Activated CD8-positive, alpha-beta T cell treated with anti-CD3 and anti-CD28 coated beads, Interleukin-2, amount 10 ng/mL, durations not matched to agents 7 days and 5 days (primary cell): ENCODE data around the gene FYCO1. TPM values are rescaled to one million over a fixed set of nuclear protein-coding genes. Genes with fewer than 3 reads are reported as not detected.

Experiments used
- ATAC-seq: fragments of 150-1000 bp; cut with Tn5 transposase; one replicate; pipeline ENCODE4 v1.10.0; 2021; ENCODE audit warnings: moderate library complexity
- CTCF ChIA-PET: fragments of 350-600 bp; sonication (Branson Sonifier 250); formaldehyde crosslinking; loops from one replicate; lab custom pipeline; 2021; ENCODE audit warnings: antibody characterized with exemption; lab: Charles Lee
- POLR2A ChIA-PET: fragments of 350-600 bp; sonication (Branson Sonifier 250); formaldehyde crosslinking; loops from one replicate; lab custom pipeline; 2021; ENCODE audit warnings: antibody characterized with exemption; lab: Charles Lee
- DNase-seq: peaks from one replicate; pipeline ENCODE4 v3.0.0-alpha.2; 2020
- H3K27ac Mint-ChIP-seq: one replicate; pipeline ENCODE4 v1.8.0; 2021; ENCODE audit warnings: mild to moderate bottlenecking, mixed read lengths
- H3K27me3 Mint-ChIP-seq: one replicate; pipeline ENCODE4 v1.8.0; 2021; ENCODE audit warnings: low read depth, mixed read lengths
- H3K36me3 Mint-ChIP-seq: one replicate; pipeline ENCODE4 v1.8.0; 2021; ENCODE audit warnings: low read depth, mixed read lengths
- H3K4me1 Mint-ChIP-seq: one replicate; pipeline ENCODE4 v1.8.0; 2021; ENCODE audit warnings: low read depth, mixed read lengths
- H3K4me3 Mint-ChIP-seq: one replicate; pipeline ENCODE4 v1.8.0; 2021; ENCODE audit warnings: mild to moderate bottlenecking, mixed read lengths
- H3K9me3 Mint-ChIP-seq: one replicate; pipeline ENCODE4 v1.8.0; 2022; ENCODE audit warnings: mixed read lengths; ENCODE audit not compliant: insufficient read depth
- total RNA-seq, 2 experiments: library from RNA; stranded (reverse); gene quantifications; one replicate each; pipeline ENCODE4 v1.2.3, GENCODE V29; 2021

Gene FYCO1
- total RNA-seq, 2 experiments from 2014 or later = 16.6 to 19.5 TPM

GRCh38 chr3:45942051-45942825, 53.4 kb downstream of the FYCO1 start:
- H3K27me3 Mint-ChIP-seq = no peaks in the 10 kb centered on the region
- ChIA-PET POLR2A (interaction anchor here (1.1 to 1.3 kb wide), 4 partner anchors 8 to 127 kb away, joined by 3 to 6 read pairs (median 4); no protein-coding TSS in a partner anchor), CTCF (interaction anchor here (1.0 to 8.4 kb wide), 12 partner anchors 8 to 436 kb away, joined by 3 to 389 read pairs (median 4); no protein-coding TSS in a partner anchor)
- peaks cover 81% of the 10 kb centered on the region for H3K36me3 Mint-ChIP-seq
- H3K4me3 Mint-ChIP-seq = no peak overlapping the region
- H3K4me1 Mint-ChIP-seq = peaks cover 93% of the 10 kb centered on the region
- DNase-seq (no peak), ATAC-seq (no peak)
- peak overlapping the region; percentile 84 for H3K27ac Mint-ChIP-seq
- H3K9me3 Mint-ChIP-seq = peaks cover 6% of the 10 kb centered on the region

- ATAC-seq = no peak
- ChIA-PET POLR2A (interaction anchor here (1.3 to 1.6 kb wide), 2 partner anchors 10 to 41 kb away, joined by 3 to 4 read pairs; no protein-coding TSS in a partner anchor), CTCF (interaction anchor here (1.0 to 8.4 kb wide), 8 partner anchors 10 to 437 kb away, joined by 3 to 389 read pairs (median 19); partner anchors contain the start of genes CCR5 and FYCO1)
- peaks cover 78% of the 10 kb centered on the region for H3K36me3 Mint-ChIP-seq
- H3K27ac Mint-ChIP-seq = peak overlapping the region; percentile 30
- peaks cover 82% of the 10 kb centered on the region for H3K4me1 Mint-ChIP-seq
- H3K4me3 Mint-ChIP-seq = no peak overlapping the region
- DNase-seq = no peak
- H3K27me3 Mint-ChIP-seq = no peaks in the 10 kb centered on the region
- H3K9me3 Mint-ChIP-seq = peaks cover 6% of the 10 kb centered on the region
Observed at GRCh38 chr3:45940781-45941365, 54.8 kb downstream of the FYCO1 start.

- ChIA-PET POLR2A (interaction anchor here (1.6 kb wide), 1 partner anchor 41 kb away, joined by 3 read pairs; no protein-coding TSS in a partner anchor), CTCF (interaction anchor here (1.0 to 8.4 kb wide), 17 partner anchors 11 to 438 kb away, joined by 3 to 389 read pairs (median 14); partner anchors contain the start of genes CCR1, CCR5 and FYCO1)
- peaks cover 6% of the 10 kb centered on the region for H3K9me3 Mint-ChIP-seq
- H3K27me3 Mint-ChIP-seq = no peaks in the 10 kb centered on the region
- no peak for DNase-seq
- peak overlapping the region; percentile 30 for H3K27ac Mint-ChIP-seq
- no peak overlapping the region for H3K4me3 Mint-ChIP-seq
- ATAC-seq = no peak
- peaks cover 77% of the 10 kb centered on the region for H3K36me3 Mint-ChIP-seq
- H3K4me1 Mint-ChIP-seq = peaks cover 75% of the 10 kb centered on the region
Observed at GRCh38 chr3:45940004-45940780, 55.4 kb downstream of the FYCO1 start.

GRCh38 chr3:45939341-45939771, 56.3 kb downstream of the FYCO1 start:
- Mint-ChIP-seq H3K4me3 (no peak overlapping the region), H3K9me3 (peaks cover 6% of the 10 kb centered on the region), H3K27me3 (no peaks in the 10 kb centered on the region), H3K36me3 (peaks cover 77% of the 10 kb centered on the region), H3K27ac (peak overlapping the region; percentile 60), H3K4me1 (peaks cover 66% of the 10 kb centered on the region)
- DNase-seq (no peak), ATAC-seq (no peak)
- ChIA-PET POLR2A (interaction anchor here (0.6 to 1.6 kb wide), 5 partner anchors 15 to 267 kb away, joined by 3 to 4 read pairs (median 3); no protein-coding TSS in a partner anchor), CTCF (interaction anchor here (0.6 to 8.4 kb wide), 40 partner anchors 9 to 904 kb away, joined by 3 to 389 read pairs (median 6); partner anchors contain the start of genes CCR1, CCR5, FYCO1 and LZTFL1)

GRCh38 chr3:45938864-45939263, 56.8 kb downstream of the FYCO1 start:
- H3K9me3 Mint-ChIP-seq = peaks cover 6% of the 10 kb centered on the region
- H3K36me3 Mint-ChIP-seq = peaks cover 81% of the 10 kb centered on the region
- peak overlapping the region; percentile 56 for H3K27ac Mint-ChIP-seq
- CTCF ChIA-PET = interaction anchor here (0.6 to 8.4 kb wide), 47 partner anchors 9 to 904 kb away, joined by 3 to 389 read pairs (median 5); partner anchors contain the start of genes CCR1, CCR5, FYCO1 and LZTFL1
- POLR2A ChIA-PET = interaction anchor here (0.6 to 1.0 kb wide), 4 partner anchors 14 to 268 kb away, joined by 3 to 4 read pairs (median 3); no protein-coding TSS in a partner anchor
- peak; percentile 75 for ATAC-seq
- H3K27me3 Mint-ChIP-seq = no peaks in the 10 kb centered on the region
- peaks cover 65% of the 10 kb centered on the region for H3K4me1 Mint-ChIP-seq
- DNase-seq = peak; percentile 94
- H3K4me3 Mint-ChIP-seq = no peak overlapping the region

- Mint-ChIP-seq H3K27ac (no peak overlapping the region), H3K4me1 (peaks cover 56% of the 10 kb centered on the region), H3K36me3 (peaks cover 81% of the 10 kb centered on the region), H3K27me3 (no peaks in the 10 kb centered on the region), H3K9me3 (peaks cover 6% of the 10 kb centered on the region), H3K4me3 (no peak overlapping the region)
- CTCF ChIA-PET = interaction anchor here (0.6 to 8.4 kb wide), 34 partner anchors 8 to 903 kb away, joined by 3 to 389 read pairs (median 6); partner anchors contain the start of genes CCR1, CCR5 and FYCO1
- ATAC-seq (no peak), DNase-seq (no peak)
- POLR2A ChIA-PET = no interaction called here
Observed at GRCh38 chr3:45938043-45938435, 57.6 kb downstream of the FYCO1 start.

- Mint-ChIP-seq H3K4me1 (peaks cover 50% of the 10 kb centered on the region), H3K9me3 (peaks cover 6% of the 10 kb centered on the region), H3K27ac (no peak overlapping the region), H3K4me3 (no peak overlapping the region), H3K27me3 (no peaks in the 10 kb centered on the region), H3K36me3 (peaks cover 83% of the 10 kb centered on the region)
- POLR2A ChIA-PET = interaction anchor here (0.6 kb wide), 1 partner anchor 430 kb away, joined by 3 read pairs; no protein-coding TSS in a partner anchor
- CTCF ChIA-PET = interaction anchor here (0.9 to 8.4 kb wide), 10 partner anchors 56 to 270 kb away, joined by 3 to 389 read pairs (median 4); partner anchors contain the start of genes CCR1 and FYCO1
- ATAC-seq (no peak), DNase-seq (no peak)
Observed at GRCh38 chr3:45937206-45938042, 58.2 kb downstream of the FYCO1 start.

- ATAC-seq (no peak), DNase-seq (no peak)
- H3K36me3 Mint-ChIP-seq = peaks cover 80% of the 10 kb centered on the region
- H3K9me3 Mint-ChIP-seq = peaks cover 6% of the 10 kb centered on the region
- H3K27ac Mint-ChIP-seq = no peak overlapping the region
- ChIA-PET CTCF (interaction anchor here (0.9 to 8.4 kb wide), 4 partner anchors 58 to 151 kb away, joined by 3 to 389 read pairs (median 16); partner anchors contain the start of gene FYCO1), POLR2A (no interaction called here)
- H3K4me3 Mint-ChIP-seq = no peak overlapping the region
- H3K27me3 Mint-ChIP-seq = no peaks in the 10 kb centered on the region
- peaks cover 41% of the 10 kb centered on the region for H3K4me1 Mint-ChIP-seq
Observed at GRCh38 chr3:45936261-45936660, 59.4 kb downstream of the FYCO1 start.

GRCh38 chr3:45933591-45933990, 62.0 kb downstream of the FYCO1 start:
- H3K27me3 Mint-ChIP-seq = no peaks in the 10 kb centered on the region
- CTCF ChIA-PET = interaction anchor here (0.9 to 8.1 kb wide), 4 partner anchors 10 to 173 kb away, joined by 3 to 87 read pairs (median 6); partner anchors contain the start of gene CXCR6
- H3K27ac Mint-ChIP-seq = no peak overlapping the region
- no peak for DNase-seq
- no peak overlapping the region for H3K4me3 Mint-ChIP-seq
- POLR2A ChIA-PET = no interaction called here
- H3K4me1 Mint-ChIP-seq = peaks cover 20% of the 10 kb centered on the region
- peaks cover 84% of the 10 kb centered on the region for H3K36me3 Mint-ChIP-seq
- no peak for ATAC-seq
- no peaks in the 10 kb centered on the region for H3K9me3 Mint-ChIP-seq

- ChIA-PET CTCF (interaction anchor here (1.4 to 8.1 kb wide), 4 partner anchors 99 to 170 kb away, joined by 3 to 87 read pairs (median 29); no protein-coding TSS in a partner anchor), POLR2A (no interaction called here)
- DNase-seq = no peak
- Mint-ChIP-seq H3K27ac (no peak overlapping the region), H3K36me3 (peaks cover 87% of the 10 kb centered on the region), H3K4me1 (peaks cover 6% of the 10 kb centered on the region), H3K4me3 (no peak overlapping the region), H3K9me3 (no peaks in the 10 kb centered on the region), H3K27me3 (no peaks in the 10 kb centered on the region)
- ATAC-seq = no peak
Observed at GRCh38 chr3:45932112-45932511, 63.5 kb downstream of the FYCO1 start.
